Tibial artery (tissue), 4 donors: Measurements from ENCODE around the gene SCAPER.

Experiments used
- DNase-seq, 2 donors: peaks; one replicate each; pipeline ENCODE4 v3.0.0-alpha.2; 2019
- H3K27ac ChIP-seq, 2 donors: fragments of 200-600 bp; sonication (generic) in 1 of 2; 1 replicate in 1 of 2; 2 replicates in 1 of 2; pipeline ENCODE4 v1.5.1; 2018 to 2019; ENCODE audit warnings: mild to moderate bottlenecking in 1 of 2
- H3K27me3 ChIP-seq, 2 donors: fragments of 200-600 bp; sonication (generic) in 1 of 2; one replicate each; pipeline versions ENCODE4 v1.5.1 to v1.6.0; 2016 to 2019
- H3K36me3 ChIP-seq, 3 donors: fragments of 200-600 bp; sonication (generic) in 2 of 3; one replicate each; pipeline ENCODE4 v1.5.1; 2016 to 2019; ENCODE audit warnings: mild to moderate bottlenecking in 2 of 3
- H3K4me1 ChIP-seq, 4 donors: fragments of 200-600 bp; sonication (generic) in 2 of 4; 1 replicate in 3 of 4; 2 replicates in 1 of 4; pipeline ENCODE4 v1.5.1; 2016 to 2019
- H3K4me3 ChIP-seq, 2 donors: fragments of 200-600 bp; sonication (generic) in 1 of 2; 1 replicate in 1 of 2; 2 replicates in 1 of 2; pipeline ENCODE4 v1.5.1; 2018 to 2019; ENCODE audit warnings: mild to moderate bottlenecking in 2 of 2
- H3K9me3 ChIP-seq, 3 donors: fragments of 200-600 bp; sonication (generic) in 1 of 3; one replicate each; pipeline ENCODE4 v1.5.1; 2016 to 2019
- CTCF ChIP-seq, 2 experiments: fragments of 200-600 bp in 1 of 2; fragments of 450-650 bp in 1 of 2; IDR thresholded peaks; one replicate each; pipeline ENCODE4 v1.5.1; 2017 to 2019; ENCODE audit warnings: antibody characterized with exemption in 2 of 2, mild to moderate bottlenecking in 1 of 2, moderate library complexity in 1 of 2
- intact Hi-C: fragments of 100-400 bp; cut with DNase I; formaldehyde crosslinking; loops from one replicate; pipeline ENCODE4 v1.15.0; 2023; ENCODE audit warnings: low total_unique reads

SCAPER gene

DNA sequence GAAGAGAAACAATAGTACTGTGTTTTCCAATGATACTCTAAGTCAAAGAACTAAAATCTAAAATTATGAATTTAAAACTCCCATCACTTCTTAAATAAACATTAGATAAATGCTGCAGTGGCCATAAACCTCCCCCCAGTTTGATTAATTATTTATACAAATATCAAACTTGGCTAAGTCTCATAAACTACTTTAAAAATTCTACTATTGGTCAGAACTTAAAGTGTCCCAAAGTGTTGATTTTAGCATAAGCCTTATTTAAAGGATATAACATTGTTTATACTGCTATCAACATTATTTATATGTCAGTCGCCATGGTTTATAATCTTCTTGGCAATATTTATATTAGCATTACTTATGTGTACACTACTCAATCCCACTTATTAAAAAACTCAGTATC, 132.4 kb downstream of the SCAPER start:
- H3K4me3 ChIP-seq: no peak overlapping the region
- DNase-seq: no peak
- no peaks in the 10 kb centered on the region for H3K4me1 ChIP-seq
- intact Hi-C loops: no loop called here
- TF ChIP-seq CTCF (IDR thresholded peaks at IDR 0.05): no peak
- no peak overlapping the region for H3K27ac ChIP-seq
- no peaks in the 10 kb centered on the region for H3K27me3 ChIP-seq
- H3K36me3 ChIP-seq: peaks cover 5 to 13% (median 9%) of the 10 kb centered on the region in 3 donors
- no peaks in the 10 kb centered on the region for H3K9me3 ChIP-seq

DNA sequence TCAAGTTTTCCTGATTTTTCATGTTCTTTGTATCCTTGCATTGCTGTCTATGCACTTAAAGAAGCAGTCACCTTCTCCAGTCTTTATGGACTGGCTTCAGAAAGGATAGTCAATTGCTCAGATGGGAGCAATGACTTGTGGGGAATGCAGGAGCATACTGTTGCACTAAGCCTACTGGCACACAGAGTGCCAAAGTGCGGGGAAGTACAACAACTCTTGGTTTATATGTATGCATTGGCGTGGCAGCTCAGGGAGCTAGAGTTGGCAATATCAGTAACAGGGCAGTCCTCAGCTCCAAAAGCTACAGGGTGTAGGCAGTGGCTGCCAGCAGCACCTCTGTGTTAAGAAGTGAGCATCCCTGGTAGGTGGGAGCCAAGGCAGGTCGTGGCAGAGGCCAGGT, 141.1 kb downstream of the SCAPER start:
- DNase-seq: no peak
- Histone ChIP-seq H3K9me3 (no peaks in the 10 kb centered on the region), H3K4me1 (no peaks in the 10 kb centered on the region), H3K4me3 (no peak overlapping the region), H3K36me3 (peaks cover 35 to 57% (median 39%) of the 10 kb centered on the region in 3 donors), H3K27me3 (no peaks in the 10 kb centered on the region), H3K27ac (no peak overlapping the region)
- TF ChIP-seq CTCF (IDR thresholded peaks at IDR 0.05): no peak
- intact Hi-C loops: no loop called here

GRCh38 chr15:76763554-76763953, 141.6 kb downstream of the SCAPER start:
- H3K4me1 ChIP-seq: no peaks in the 10 kb centered on the region
- H3K36me3 ChIP-seq: peaks cover 35 to 57% (median 41%) of the 10 kb centered on the region in 3 donors
- H3K27me3 ChIP-seq: no peaks in the 10 kb centered on the region
- H3K9me3 ChIP-seq: no peaks in the 10 kb centered on the region
- TF ChIP-seq CTCF (IDR thresholded peaks at IDR 0.05): no peak
- H3K27ac ChIP-seq: no peak overlapping the region
- H3K4me3 ChIP-seq: no peak overlapping the region
- no peak for DNase-seq
- intact Hi-C loops: no loop called here

DNA sequence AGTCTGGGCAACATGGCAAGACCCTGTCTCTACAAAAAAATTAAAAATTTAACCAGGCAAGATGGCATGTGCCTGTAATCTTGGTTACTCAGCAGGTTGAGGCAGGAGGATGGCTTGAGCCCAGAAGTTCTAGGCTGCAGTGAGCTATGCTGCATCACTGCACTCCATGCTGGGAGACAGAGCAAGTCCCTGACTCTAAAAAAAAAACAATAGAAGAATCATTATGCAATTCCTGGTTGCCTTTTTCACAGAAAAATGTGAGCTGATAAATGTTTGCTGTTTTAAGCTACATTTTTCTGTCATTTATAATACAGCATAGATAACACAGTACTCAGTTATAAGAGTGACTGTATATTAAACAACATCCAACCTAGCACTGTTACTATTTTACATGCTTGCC, 148.8 kb downstream of the SCAPER start:
- intact Hi-C loops: no loop called here
- Histone ChIP-seq H3K4me3 (no peak overlapping the region), H3K27ac (no peak overlapping the region), H3K4me1 (no peaks in the 10 kb centered on the region), H3K27me3 (no peaks in the 10 kb centered on the region), H3K9me3 (no peaks in the 10 kb centered on the region), H3K36me3 (peaks cover 4 to 31% (median 25%) of the 10 kb centered on the region in 3 donors)
- TF ChIP-seq CTCF (IDR thresholded peaks at IDR 0.05): no peak
- no peak for DNase-seq

- peaks cover 4 to 16% (median 12%) of the 10 kb centered on the region in 3 donors for H3K36me3 ChIP-seq
- H3K4me1 ChIP-seq: no peaks in the 10 kb centered on the region
- no peak overlapping the region for H3K27ac ChIP-seq
- DNase-seq: no peak
- intact Hi-C loops: no loop called here
- TF ChIP-seq CTCF (IDR thresholded peaks at IDR 0.05): no peak
- no peak overlapping the region for H3K4me3 ChIP-seq
- no peaks in the 10 kb centered on the region for H3K9me3 ChIP-seq
- H3K27me3 ChIP-seq: no peaks in the 10 kb centered on the region
These were observed 151.4 kb downstream of the SCAPER start for GRCh38 chr15:76753771-76754170.

DNA sequence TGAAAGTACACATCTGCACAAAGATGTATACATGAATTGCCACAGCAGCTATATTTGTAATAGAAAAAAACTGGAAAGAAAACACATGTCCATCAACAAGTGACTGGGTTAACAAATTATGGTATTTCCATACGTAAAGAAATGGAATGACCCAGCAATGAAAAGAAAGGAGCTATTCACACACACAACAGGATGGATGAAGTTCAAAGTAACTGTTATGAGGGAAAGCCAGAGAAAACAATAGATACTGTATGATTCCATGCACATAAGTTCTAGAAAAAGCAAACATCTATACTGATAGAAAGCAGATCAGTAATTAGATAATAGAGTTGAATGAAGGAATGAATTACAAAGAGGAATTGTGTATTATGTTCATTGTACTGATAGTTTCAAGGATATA, 152.0 kb downstream of the SCAPER start:
- no peak overlapping the region for H3K4me3 ChIP-seq
- H3K27ac ChIP-seq: no peak overlapping the region
- intact Hi-C loops: no loop called here
- TF ChIP-seq CTCF (IDR thresholded peaks at IDR 0.05): no peak
- H3K27me3 ChIP-seq: no peaks in the 10 kb centered on the region
- no peaks in the 10 kb centered on the region for H3K9me3 ChIP-seq
- no peaks in the 10 kb centered on the region for H3K4me1 ChIP-seq
- H3K36me3 ChIP-seq: peaks cover 4 to 17% (median 16%) of the 10 kb centered on the region in 3 donors
- no peak for DNase-seq
